ENCODE measurements around the gene SATB1.

GRCh38 chr3:18300916-18301315 is 124.2 kb downstream of the SATB1 start:
- TF ChIP-seq PHF8 (IDR thresholded peaks at IDR 0.05; ENCODE audit: borderline replicate concordance, low read depth) (no peak), CTCF (IDR thresholded peaks at IDR 0.05) (no peak), POLR2A (IDR thresholded peaks at IDR 0.05; ENCODE audit: low read length) (no peak), KDM1A (IDR thresholded peaks at IDR 0.05; ENCODE audit: low read depth) (no peak), HMGXB4 (CRISPR knock-in tag; IDR thresholded peaks at IDR 0.05; ENCODE audit: borderline replicate concordance) (no peak), TP53 (CRISPR knock-in tag; IDR thresholded peaks at IDR 0.05) (no peak), JUN (IDR thresholded peaks at IDR 0.05) (no peak), SMC3 (IDR thresholded peaks at IDR 0.05) (no peak), REST (IDR thresholded peaks at IDR 0.05) (no peak), RAD21 (conservative IDR thresholded peaks at IDR 0.05 in 1 of 2, IDR thresholded peaks at IDR 0.05 in 1 of 2) (no peak), ESRRA (IDR thresholded peaks at IDR 0.05; ENCODE audit: borderline replicate concordance, low read length) (no peak), CEBPB (IDR thresholded peaks at IDR 0.05) (no peak)
